Activated T-cell treated with anti-CD3 and anti-CD28 coated beads for 4 hours (primary cell): ENCODE data around the gene TAF8.
A peak's percentile ranks its signal among the peaks of the same experiment; 100 is the strongest.
"Not testable (repeated sequence)": the region's sequence is repeated elsewhere in the genome, so short reads cannot be mapped to it uniquely, and the experiment has no call there.

Experiments
- DNase-seq: peaks from one replicate; pipeline ENCODE4 v3.0.0-alpha.2; 2020

TAF8 gene

DNA sequence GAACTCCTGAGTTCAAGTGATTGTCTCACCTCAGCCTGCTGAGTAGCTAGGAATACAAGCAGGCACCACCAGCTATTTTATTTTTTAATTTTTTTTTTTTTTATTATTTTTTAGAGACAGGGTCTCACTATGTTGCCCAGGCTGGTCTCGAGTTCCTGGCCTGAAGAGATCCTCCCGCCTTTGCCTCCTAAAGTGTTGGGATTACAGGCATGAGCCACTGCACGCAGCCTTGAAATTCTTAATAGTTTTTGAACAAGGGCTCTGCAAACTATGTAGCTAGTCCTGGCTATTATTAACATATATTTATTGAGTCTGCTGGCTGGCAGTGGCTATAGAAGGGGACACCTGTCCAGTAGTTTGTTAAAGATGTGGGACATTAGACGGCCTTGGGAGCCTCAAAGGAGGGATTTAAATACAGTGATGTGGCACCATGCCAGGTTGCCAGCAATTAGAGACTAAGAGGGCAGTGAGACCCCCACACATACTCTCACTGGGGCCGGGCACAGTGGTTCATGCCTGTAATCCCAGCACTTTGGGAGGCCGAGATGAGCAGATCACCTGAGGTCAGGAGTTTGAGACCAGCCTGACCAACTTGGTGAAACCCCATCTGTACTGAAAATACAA is 21.1 kb upstream of the TAF8 start:
- DNase-seq: no peak

DNA sequence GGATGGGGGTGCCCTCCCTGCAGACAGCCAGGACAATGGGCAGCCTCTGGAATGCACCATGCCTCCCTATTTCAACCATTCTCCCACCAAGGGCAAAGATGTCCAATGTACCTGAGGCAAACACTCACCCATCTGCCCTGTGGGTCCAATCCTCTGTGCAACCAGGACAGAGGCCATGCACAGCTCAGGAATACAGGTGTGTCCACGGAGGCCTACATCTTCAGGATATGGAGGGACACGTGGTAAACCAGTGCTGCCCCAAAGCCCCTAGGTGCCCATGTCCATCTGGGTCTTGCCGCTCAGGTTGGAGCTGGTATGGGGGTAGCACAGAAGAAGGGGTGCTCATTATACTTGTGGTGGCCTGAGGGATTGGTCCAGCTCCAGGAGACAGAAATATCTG is 20.4 kb upstream of the TAF8 start:
- DNase-seq: no peak

DNA sequence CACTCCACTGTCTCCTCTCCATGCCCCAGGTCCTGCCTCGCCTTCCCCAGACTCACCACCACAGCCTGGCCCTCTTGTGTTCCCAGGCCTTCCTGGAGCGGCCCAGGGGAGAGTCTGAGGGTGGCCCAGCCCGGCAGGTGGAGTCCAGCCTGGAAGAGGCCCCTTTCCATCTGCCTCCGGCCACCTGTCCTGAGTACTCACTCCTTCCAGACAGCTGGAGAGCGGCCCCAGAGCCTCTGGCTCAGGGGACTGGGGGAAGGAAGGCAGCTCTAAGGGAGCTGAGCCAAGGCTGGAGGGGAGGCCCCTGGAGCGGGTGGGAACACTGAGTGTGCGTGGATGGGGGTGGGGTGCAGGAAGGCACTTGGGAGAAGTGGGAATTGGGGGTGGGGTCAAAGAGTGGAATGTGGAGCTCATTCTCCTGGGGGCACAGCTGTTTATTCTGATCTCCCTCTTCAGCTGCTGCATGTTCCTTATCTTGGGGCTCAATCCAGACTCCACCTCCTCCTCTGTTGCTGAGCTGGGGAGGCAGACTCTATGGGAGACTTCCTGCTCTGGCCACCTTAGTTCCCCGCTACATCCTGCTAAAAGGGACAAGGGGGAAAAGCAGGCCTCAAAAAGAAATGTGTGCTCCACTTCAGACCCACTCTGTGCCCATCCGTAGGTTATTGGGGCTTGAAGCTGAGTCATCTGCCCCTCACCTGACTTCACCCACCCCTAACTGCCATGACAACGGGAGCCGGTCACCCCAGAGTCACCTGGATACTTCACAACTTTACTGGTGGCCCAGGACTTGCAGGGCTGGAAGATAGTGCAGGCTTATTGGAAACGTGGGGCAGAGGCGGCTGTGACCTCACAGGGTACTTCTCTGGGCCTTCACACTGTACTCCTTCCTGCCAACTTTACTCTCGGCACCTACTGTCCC is 19.5 kb upstream of the TAF8 start:
- DNase-seq: peak; percentile 31

DNA sequence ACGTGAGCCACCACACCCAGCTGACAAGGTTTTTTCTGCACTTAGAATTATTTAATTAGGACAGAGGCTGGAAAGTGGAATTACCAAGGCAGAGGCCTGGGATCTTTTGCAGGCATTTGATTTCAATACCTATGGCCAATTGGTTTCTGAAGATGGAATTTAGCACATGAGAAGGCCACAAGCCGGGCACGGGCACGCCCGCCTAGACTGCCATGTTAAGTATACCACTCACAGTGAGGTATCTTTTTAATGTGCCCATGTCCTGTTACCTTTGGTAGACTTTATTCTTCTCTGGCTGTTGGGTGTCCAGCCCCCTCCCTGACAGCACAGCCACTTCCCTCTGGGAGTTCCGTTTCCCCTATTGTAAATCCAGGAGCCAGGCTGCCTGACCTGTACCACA is 18.0 kb upstream of the TAF8 start:
- DNase-seq: no peak

DNA sequence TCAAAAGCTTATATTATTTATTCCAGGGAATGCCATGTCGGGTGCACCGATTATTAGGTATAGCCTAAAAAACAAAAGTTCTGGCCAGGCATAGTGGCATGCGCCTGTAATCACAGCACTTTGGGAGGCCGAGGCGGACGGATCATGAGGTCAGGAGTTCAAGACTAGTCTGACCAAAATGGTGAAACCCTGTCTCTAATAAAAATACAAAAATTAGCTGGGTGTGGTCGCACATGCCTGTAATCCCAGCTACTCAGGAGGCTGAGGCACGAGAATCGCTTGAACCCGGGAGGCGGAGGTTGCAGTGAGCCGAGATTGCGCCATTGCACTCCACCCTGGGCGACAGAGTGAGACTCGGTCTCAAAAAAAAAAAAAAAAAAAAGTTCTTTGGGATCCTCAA is 12.7 kb upstream of the TAF8 start:
- not testable (repeated sequence) for DNase-seq

DNA sequence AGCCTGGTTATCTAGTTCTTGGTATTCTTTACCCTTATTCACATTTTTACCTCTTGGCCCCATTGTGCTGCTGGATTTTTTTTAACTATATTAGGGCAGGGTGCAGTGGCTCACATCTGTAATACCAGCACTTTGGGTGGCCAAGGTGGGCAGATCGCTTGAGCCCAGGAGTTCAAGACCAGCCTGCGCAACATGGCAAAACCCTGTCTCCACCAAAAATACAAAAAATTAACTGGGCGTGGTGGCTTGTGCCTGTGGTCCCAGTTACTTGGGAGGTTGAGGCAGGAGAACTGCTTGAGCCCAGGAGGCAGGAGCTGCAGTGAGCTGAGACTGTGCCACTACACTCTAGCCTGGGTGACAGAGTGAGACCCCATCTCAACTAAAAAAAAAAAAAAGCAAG is 12.2 kb upstream of the TAF8 start:
- DNase-seq: no peak

DNA sequence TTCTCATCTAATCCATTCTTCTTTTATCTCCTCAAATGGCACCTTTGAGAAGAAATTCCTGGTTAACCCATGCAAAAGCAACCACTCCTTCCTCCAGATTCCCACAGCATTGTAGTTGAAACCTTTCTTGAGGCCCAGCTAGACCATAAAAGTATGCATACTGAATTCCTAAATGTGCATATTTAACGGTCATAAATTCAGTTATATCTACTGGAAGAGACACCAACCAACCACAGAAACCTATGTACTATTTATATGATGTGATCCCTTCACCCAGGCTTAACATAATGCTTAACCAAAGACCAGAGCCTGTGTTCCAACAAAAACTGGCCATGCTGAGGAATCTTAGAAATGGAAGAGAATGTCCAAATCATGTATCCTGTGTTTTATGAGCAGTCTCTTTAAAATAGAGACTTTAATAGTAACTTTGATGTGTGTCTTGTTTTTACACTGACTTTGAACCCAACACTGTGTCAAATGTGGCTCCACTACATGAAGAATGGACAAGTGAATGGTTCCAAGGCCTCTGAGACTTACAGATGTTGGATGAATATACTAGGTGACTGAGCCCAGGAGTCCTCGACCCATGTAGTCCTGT is 11.4 kb upstream of the TAF8 start:
- no peak for DNase-seq

DNA sequence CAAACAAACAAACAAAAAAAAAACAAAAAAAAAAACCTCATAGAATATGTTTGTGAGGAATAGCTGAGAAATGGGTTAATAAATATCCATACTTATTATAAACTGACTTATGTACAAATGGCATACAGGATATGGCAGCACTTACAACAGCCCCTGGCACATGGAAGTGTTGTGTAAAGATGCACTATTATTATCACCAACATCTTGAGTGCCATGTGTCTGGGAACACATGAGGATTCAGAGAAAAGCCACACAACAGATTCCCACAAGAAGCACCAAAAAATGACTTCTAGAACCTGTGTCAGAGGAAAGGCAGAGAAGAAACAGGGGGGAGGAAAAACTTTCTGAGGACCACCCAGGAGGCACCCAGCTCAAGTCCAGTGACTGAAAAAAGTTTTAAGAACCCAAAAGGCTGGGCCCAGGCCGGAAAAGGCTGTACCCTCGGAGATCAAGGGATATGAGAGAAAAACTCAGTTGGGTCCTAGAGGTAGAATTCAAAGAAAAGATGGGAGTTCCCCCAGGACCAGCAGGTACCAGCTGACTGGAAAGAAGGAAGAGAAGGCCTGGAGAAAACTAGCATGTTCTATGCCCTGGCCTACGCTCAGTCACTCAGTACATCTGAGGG is 9.4 kb upstream of the TAF8 start:
- DNase-seq: no peak

DNA sequence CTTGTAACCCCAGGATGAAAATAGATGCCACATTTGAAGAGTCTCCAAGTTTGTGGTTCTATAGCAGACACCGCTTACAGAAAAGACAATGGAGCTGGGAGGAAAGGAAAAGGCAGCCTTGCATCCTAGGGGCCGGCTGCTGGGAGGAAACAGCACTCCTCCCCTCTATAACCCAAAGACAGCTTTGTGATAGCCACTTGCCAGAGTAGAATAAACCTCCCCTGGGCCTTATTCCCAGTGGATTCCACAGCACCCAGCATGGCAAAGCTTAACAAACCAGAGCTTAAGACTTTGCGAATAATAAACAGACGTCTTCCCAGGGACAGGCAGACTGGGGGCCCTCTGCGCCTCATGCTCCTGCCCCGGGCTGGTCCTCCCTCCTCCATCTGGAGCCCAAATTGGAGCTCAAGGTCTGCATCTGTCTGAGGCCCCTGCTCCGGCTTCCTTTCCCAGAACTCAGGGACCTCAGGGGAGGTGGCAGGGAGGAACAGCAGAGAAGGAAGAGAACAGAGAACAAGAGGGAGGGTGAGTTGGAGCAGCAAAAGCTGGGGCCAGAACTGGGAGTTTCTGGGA is 8.8 kb upstream of the TAF8 start:
- no peak for DNase-seq

DNA sequence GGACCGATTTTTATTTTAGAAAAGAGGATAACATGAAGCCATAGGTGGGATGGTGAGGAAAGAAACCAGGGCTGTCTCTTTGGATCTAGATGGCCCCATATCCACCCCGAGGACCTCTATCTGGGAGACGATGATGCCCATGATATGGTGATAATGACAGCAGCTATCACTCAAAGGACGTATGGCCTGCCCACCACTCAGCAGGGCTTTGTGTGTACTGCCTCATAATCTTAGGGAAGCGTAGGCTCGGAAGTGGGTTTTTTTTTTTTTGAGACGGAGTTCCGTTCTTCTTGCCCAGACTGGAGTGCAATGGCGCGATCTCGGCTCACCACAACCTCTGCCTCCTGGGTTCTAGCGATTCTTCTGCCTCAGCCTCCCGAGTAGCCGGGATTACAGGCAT is 8.2 kb upstream of the TAF8 start:
- no peak for DNase-seq

DNA sequence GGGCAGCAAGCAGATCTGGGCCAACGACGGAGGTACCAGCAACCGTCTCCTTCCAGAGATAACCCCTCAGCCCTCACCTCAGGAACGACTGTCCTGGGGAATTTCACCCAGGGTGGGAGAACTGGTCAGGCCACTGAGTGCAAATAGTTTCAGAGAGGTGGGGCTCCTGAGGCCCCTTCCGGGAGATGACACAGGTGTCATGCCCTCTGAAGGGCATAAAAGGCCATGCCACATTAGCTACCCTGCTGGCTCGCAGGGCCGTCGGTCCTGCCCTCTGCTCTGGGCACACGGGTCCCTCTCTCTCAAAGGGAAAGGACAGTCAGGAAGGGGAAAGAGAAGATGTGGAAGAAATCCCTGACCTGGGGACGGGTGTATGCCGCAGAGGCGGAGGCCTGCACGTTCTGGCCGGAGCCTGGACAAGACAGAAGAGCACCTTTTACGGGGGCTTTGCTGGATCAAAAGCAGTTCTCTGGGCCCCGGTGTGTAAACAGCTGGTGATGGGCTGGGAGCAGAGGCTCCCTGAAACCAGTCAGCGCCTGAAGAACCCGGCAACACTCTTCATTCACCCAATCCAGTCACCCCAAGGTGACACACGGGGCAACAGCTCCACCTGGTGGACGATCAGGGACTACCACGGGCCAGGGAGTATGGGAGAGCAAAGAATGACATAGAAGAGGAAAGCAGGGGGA is 6.4 kb upstream of the TAF8 start:
- peak; percentile 97 for DNase-seq

DNA sequence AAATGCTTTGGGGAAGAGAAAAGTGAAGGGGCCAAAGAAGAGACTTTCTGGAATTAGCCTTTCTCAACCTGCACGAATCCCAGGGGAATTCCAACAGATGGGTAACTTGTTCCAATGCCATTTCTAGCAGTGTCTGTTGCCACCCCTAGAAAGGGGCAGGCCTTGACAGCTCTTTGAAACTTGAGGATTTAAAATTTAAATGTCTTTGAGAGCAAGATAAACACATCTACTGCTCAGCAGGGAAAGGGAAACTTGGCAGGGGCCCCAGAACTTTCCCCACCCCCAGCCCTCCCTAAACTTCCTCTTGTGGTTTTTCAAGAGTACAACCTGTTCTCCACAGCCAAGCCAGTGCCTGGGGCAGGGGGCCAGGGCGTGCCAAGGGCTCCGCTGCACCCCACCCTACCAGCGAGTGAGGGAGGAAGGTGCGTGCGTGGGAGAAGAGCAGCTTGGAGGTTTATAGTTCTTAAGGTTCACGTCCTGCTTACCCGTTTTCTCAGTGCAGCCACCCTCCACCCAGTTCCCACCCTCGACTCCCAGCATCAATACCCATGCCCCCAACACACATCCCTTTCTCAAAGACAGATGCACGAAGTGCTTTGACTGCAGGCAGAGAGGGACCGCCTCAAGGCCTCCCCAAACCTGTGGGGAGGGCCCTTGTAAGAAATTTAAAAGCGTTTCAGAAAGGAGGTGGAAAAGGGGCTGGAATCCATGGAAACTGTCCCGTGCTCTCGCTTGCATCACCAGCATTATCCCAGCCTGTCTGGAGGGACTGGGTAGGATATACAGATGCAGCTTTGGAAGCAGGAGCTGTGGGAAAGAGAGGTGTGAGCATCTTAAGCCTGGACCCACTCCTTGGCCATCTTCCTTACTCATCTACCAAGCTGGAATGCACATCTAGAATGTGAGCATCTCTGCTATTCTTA is 4.5 kb upstream of the TAF8 start:
- DNase-seq: peak; percentile 70

DNA sequence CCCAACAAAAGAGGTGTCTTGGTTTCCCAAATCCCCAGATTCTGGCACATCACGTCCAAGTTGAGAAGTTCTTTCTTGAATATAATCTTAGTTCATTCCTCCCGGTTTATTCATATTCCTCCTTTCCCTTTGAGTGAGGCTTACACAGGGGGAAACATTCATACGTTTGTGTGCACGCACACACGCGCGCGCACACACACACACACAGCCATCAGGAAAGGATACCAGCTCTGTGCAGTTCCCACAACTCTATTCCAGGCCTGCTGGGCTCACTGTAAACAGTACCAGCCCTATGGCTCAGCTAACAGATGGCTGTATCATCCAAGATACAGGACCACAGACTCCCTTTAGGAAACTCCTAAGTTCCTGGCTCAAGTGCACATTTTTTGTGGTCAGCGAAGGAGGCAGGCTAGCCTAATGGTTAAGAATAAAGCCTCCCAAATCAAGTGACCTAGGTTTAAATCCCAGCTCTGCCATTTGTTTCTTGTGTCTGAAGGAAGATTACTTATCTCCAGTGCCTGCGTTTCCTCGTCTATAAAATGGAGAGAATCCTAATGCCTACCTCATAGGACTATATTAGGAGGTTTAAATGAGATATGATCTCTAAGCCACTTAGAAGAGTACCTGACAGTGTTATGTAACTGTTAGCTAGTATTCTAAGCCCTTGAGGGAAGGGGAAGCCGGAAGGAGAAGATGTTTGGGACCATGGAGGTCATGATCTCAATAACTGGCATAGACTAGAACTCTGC is 3.7 kb upstream of the TAF8 start:
- DNase-seq: no peak

DNA sequence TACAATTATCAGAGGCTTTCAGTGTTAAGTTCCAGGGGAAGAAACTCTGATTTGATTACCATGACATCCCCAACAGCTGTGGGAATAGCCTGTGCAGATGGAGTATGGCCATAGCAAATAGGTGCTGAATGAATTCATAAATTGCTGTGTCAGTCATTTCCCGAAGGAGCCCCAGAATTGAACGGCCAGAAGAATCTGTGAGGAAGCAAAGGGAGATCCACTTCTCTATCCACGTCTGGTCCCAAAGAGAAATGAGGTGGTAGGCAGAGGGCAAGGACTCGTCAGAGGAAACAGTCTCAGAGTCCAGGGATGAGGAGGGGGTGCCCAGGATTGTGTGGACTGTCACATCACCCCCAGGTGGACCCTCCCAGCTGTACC is 3.1 kb upstream of the TAF8 start:
- no peak for DNase-seq

DNA sequence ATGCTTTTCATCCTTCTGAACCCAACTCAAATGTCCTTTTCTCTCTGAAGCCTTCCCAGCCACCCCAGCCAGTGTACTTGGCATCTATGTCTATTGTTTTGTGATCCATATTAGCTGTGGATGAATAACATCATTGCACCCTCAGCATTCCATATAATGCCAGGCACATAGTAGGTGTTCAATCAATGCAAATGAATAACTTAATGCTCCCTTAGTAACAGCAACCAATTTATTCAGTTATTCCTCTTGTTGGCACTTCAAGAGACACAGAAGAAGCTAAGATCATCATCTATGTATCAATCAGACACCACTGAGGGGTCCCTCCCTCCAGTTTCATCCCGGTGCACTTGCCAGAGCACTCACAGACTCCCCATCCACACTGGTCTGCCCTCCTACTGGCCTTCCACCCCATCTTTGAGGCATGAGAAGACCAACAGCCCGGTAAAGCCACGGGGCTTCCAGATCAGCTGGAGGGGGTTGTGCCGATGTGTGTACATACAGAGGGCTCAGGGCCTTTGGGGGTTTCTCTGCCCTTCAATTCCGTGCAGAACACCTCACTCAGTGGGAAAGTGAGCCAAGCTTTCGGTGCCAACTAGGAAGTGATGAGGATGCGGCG is 2.4 kb upstream of the TAF8 start:
- DNase-seq: no peak

DNA sequence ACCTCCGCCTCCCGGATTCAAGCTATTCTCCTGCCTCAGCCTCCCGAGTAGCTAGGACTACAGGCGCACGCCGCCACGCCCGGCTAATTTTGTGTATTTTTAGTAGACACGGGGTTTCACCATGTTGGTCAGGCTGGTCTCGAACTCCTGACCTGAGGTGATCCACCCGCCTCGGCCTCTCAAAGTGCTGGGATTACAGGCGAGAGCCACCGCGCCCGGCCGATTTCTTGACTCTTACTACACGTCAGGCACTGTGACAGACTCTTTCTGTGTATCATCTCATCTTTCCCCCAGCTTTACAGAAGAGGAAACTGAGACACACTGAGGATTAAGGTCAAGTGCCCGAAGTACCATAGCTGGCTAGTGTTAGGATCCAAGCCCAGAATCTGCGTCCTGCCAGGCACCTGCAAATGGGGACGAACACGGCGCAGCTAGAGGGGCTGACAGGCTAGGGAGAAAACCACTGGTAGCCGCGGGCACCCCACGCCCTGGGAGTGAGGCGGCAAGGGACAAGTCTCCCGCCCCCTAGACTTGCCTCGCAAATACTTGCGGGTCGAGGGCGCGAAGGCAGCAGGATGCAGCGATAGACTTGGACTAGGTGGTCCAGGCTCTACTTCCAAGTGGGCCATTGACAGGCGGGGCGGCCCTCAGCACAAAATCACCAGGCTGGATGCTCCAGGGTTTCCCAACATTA is 1.1 kb upstream of the TAF8 start:
- DNase-seq: no peak

DNA sequence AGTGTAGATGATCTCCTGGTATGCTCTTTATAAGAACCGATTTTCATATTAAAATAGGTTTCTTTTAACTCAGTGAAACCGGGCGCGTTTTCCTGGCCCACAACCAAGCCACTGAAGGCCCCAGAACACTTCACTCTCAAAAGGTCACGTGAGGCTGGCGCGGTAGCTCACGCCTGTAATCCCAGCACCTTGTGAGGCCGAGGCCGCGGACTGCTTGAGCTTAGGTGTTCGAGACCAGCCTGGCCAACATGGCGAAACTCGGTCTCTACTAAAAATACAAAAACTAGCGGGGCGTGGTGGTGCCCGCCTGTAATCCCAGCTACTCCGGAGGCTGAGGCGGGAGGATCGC is 402 bp upstream of the TAF8 start:
- DNase-seq: no peak

DNA sequence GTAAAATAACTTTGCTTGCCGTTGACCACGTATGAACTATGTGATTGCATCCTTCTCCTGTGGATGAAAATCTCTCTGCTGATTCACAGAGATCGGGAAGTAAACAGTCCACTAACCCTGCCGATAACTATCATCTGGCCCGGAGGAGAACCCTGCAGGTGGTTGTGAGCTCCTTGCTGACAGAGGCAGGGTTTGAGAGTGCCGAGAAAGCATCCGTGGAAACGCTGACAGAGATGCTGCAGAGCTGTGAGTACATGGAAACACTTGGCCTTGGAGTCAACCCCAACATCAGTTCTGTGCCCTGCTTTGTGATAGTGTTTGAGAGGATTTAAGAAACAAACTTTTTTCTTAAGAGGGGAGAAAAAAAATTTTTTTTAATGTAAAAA is 937 bp downstream of the TAF8 start:
- no peak for DNase-seq

DNA sequence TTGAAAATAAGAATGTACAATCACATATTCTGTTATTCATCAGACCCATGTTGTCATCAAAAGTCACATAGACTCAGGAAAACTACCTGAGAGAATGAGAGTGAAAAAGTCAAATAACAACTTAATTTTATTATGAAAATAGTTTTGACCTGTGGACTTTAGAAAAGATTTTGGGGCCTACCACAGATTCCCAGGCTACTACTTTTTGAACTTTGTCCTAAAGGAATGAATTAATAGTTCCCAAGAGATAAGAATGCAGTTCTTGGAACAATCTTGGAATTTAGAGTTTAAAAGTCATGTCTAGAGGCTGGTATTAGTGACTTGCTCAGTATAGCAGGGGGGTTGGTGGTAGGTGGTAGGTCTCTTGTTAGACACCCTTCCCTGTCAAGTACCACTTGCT is 3.3 kb downstream of the TAF8 start:
- no peak for DNase-seq

DNA sequence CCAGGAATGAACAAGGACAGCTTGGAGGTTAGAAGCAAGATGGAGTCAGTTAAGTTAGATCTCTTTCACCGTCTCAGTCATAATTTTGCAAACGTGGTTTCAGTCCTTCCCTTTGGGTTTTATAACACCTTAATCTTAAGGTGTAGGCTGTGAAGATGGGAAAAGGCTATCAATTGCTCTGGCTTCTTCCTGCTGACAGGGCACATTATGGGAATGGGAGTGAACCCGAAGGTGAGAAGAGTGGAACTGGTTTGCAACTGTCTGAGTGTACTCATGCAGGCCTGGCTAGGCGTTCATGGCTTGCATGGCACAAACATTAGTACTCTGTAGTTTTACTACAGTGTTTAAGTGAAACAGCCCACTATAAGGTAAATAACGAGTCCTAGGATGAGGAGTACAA is 9.4 kb downstream of the TAF8 start:
- DNase-seq: no peak
